K562 (cell line): ENCODE data around the gene ZNF74. TPM values are rescaled to one million over a fixed set of nuclear protein-coding genes. Genes with fewer than 3 reads are reported as not detected.
A peak's percentile ranks its signal among the peaks of the same experiment; 100 is the strongest.
"Not testable (repeated sequence)": the region's sequence is repeated elsewhere in the genome, so short reads cannot be mapped to it uniquely, and the experiment has no call there.

Experiments used
- ATAC-seq: fragments of 200-7000 bp; cut with Tn5 transposase; 3 replicates; pipeline ENCODE4 v1.9.1; 2020; ENCODE audit warnings: moderate library complexity
- BruUV-seq: library from RNA; stranded (reverse); fragments of 400-500 nt; replicated peaks from 2 replicates; lab custom pipeline; 2021; lab: Mats Ljungman, UMichigan
- CTCF ChIA-PET: fragments of 300-600 bp; formaldehyde crosslinking; extraction: SDS; loops from one replicate; lab custom pipeline; 2021; ENCODE audit warnings: low intra/inter-chr PET ratio; lab: Yijun Ruan, JAX
- POLR2A ChIA-PET: fragments of 300-600, 350-650 bp; sonication (Branson Sonifier 250); formaldehyde crosslinking; extraction: SDS; loops from one replicate; lab custom pipeline; 2021; ENCODE audit warnings: antibody characterized with exemption, inconsistent platforms; lab: Yijun Ruan, JAX
- DNase-seq, 4 experiments: peaks; one replicate each; pipeline versions ENCODE4 v3.0.0 to v3.0.0-alpha.2; 2011 to 2018; ENCODE audit warnings: low spot score in 3 of 4, mixed read lengths in 3 of 4; ENCODE audit errors: extremely low read depth in 1 of 4
- FAIRE-seq: peaks from 2 replicates; lab custom pipeline; 2011; peaks lifted over from hg19 to GRCh38; lab: Jason Lieb, UNC
- H2AFZ ChIP-seq: 2 replicates; pipeline ENCODE4 v1.6.0; 2011; ENCODE audit warnings: low read depth, low read length, control low read depth, inconsistent platforms
- H3K27ac ChIP-seq: fragments of 200-600 bp; 3 replicates; pipeline ENCODE4 v1.8.0; 2011; ENCODE audit warnings: low read depth, mild to moderate bottlenecking, control low read depth, inconsistent platforms, low read length, moderate library complexity, mixed read lengths; ENCODE audit errors: extremely low read depth
- H3K27me3 ChIP-seq, 2 experiments: fragments of 300-600 bp in 1 of 2; 2 replicates in 1 of 2; 3 replicates in 1 of 2; pipeline versions ENCODE4 v1.6.0 to v1.8.0; 2011; ENCODE audit warnings: inconsistent platforms in 2 of 2, low read length in 2 of 2, mild to moderate bottlenecking in 1 of 2, mixed read lengths in 1 of 2, moderate library complexity in 1 of 2; ENCODE audit not compliant: control insufficient read depth in 2 of 2, insufficient read depth in 2 of 2
- H3K36me3 ChIP-seq: fragments of 300-600 bp; 3 replicates; pipeline ENCODE4 v1.8.0; 2011; ENCODE audit warnings: mild to moderate bottlenecking, low read length, inconsistent platforms; ENCODE audit not compliant: control insufficient read depth, insufficient read depth
- H3K4me1 ChIP-seq, 2 experiments: fragments of 200-600 bp in 1 of 2; replicated peaks in 1 of 2; 2 replicates in 1 of 2; 3 replicates in 1 of 2; pipeline versions ENCODE4 v1.5.1 to v1.8.0; 2011; ENCODE audit warnings: inconsistent platforms in 2 of 2, low read length in 2 of 2, mild to moderate bottlenecking in 1 of 2, mixed read lengths in 1 of 2, moderate library complexity in 1 of 2; ENCODE audit not compliant: control insufficient read depth in 2 of 2, insufficient read depth in 2 of 2
- H3K4me2 ChIP-seq: 2 replicates; pipeline ENCODE4 v1.6.1; 2011; ENCODE audit warnings: low read length, control low read depth, inconsistent platforms, mixed read lengths; ENCODE audit not compliant: insufficient read depth
- H3K4me3 ChIP-seq: fragments of 200-600 bp; sonication (generic), shearing (Covaris generic); 2 replicates; pipeline ENCODE4 v1.5.1; 2016; ENCODE audit warnings: control low read depth, inconsistent platforms
- H3K79me2 ChIP-seq: fragments of 200-600 bp; 3 replicates; pipeline ENCODE4 v1.8.0; 2011; ENCODE audit warnings: low read length, inconsistent platforms; ENCODE audit not compliant: control insufficient read depth, insufficient read depth
- H3K9ac ChIP-seq, 2 experiments: 2 replicates each; pipeline versions ENCODE4 v1.6.0 to v1.6.1; 2011; ENCODE audit warnings: low read depth in 2 of 2, low read length in 2 of 2, control low read depth in 1 of 2, inconsistent platforms in 1 of 2, mild to moderate bottlenecking in 1 of 2, mixed read lengths in 1 of 2; ENCODE audit not compliant: insufficient read depth in 1 of 2
- H3K9me1 ChIP-seq: one replicate; pipeline ENCODE4 v1.6.0; 2011; ENCODE audit warnings: inconsistent platforms, mild to moderate bottlenecking, low read length, moderate library complexity; ENCODE audit not compliant: control insufficient read depth, insufficient read depth
- H3K9me3 ChIP-seq: replicated peaks from 2 replicates; pipeline ENCODE4 v1.5.1; 2011; ENCODE audit warnings: low read depth, low read length, inconsistent platforms; ENCODE audit not compliant: control insufficient read depth, insufficient read depth
- H4K20me1 ChIP-seq: replicated peaks from 2 replicates; pipeline ENCODE4 v1.6.1; 2011; ENCODE audit warnings: low read length, inconsistent platforms, mixed read lengths; ENCODE audit not compliant: control insufficient read depth, insufficient read depth
- BCOR ChIP-seq: fragments of 450-650 bp; IDR thresholded peaks from 2 replicates; pipeline ENCODE4 v1.6.1; 2016
- BHLHE40 ChIP-seq: IDR thresholded peaks from 2 replicates; pipeline ENCODE4 v1.6.1; 2011; ENCODE audit warnings: low read length, improper control_type of control experiment
- CXXC5 ChIP-seq: fragments of 250-450 bp; sonication (Bioruptor Pico); IDR thresholded peaks from 2 replicates; pipeline ENCODE4 v1.8.0; 2022; ENCODE audit warnings: inconsistent platforms, mild to moderate bottlenecking, moderate library complexity
- DPF2 ChIP-seq: fragments of 450-650 bp; IDR thresholded peaks from 2 replicates; pipeline ENCODE4 v1.6.1; 2016
- EHMT2 ChIP-seq: fragments of 450-650 bp; IDR thresholded peaks from 2 replicates; pipeline ENCODE4 v1.6.1; 2018; ENCODE audit warnings: antibody characterized with exemption
- HDAC2 ChIP-seq: fragments of 450-650 bp; IDR thresholded peaks from 2 replicates; pipeline ENCODE4 v1.6.1; 2016; ENCODE audit warnings: mild to moderate bottlenecking
- HLTF ChIP-seq: fragments of 450-650 bp; IDR thresholded peaks from 2 replicates; pipeline ENCODE4 v1.6.1; 2016
- JUN ChIP-seq, 2 experiments: sonication (generic) in 1 of 2; formaldehyde crosslinking in 1 of 2; IDR thresholded peaks; 2 replicates each; pipeline versions ENCODE4 v1.6.1 to v1.8.0; 2012 to 2022; ENCODE audit warnings: borderline replicate concordance in 2 of 2, mild to moderate bottlenecking in 2 of 2, improper control_type of control experiment in 1 of 2, low read depth in 1 of 2, low read length in 1 of 2, missing genetic modification reagents in 1 of 2
- JUND ChIP-seq, 2 experiments: IDR thresholded peaks; 2 replicates in 1 of 2; 3 replicates in 1 of 2; pipeline ENCODE4 v1.6.1; 2011; ENCODE audit warnings: borderline replicate concordance in 2 of 2, low read depth in 2 of 2, low read length in 2 of 2, improper control_type of control experiment in 1 of 2, missing biosample characterization in 1 of 2, missing genetic modification characterization in 1 of 2, missing genetic modification reagents in 1 of 2
- MYNN ChIP-seq, 2 experiments: sonication (generic); formaldehyde crosslinking in 1 of 2; IDR thresholded peaks; 2 replicates each; pipeline versions ENCODE4 v1.5.0 to v1.6.1; 2016 to 2020; ENCODE audit warnings: antibody characterized with exemption in 1 of 2, missing genetic modification reagents in 1 of 2
- NCOA4 ChIP-seq: fragments of 450-650 bp; IDR thresholded peaks from 2 replicates; pipeline ENCODE4 v1.6.1; 2018; ENCODE audit warnings: mild to moderate bottlenecking; ENCODE audit not compliant: partially characterized antibody
- NRF1 ChIP-seq, 2 experiments: fragments of 450-650 bp; IDR thresholded peaks in 1 of 2; conservative IDR thresholded peaks in 1 of 2; 2 replicates each; pipeline ENCODE4 v1.6.1; 2014; ENCODE audit warnings: mild to moderate bottlenecking in 2 of 2
- SMARCA5 ChIP-seq: fragments of 450-650 bp; IDR thresholded peaks from 2 replicates; pipeline ENCODE4 v1.6.1; 2016
- ZNF707 ChIP-seq: fragments of 250-450 bp; sonication (Bioruptor Pico); conservative IDR thresholded peaks from 2 replicates; pipeline ENCODE4 v1.8.0; 2022; ENCODE audit warnings: inconsistent platforms, mild to moderate bottlenecking, moderate library complexity
- WGBS: fragments of 100-300 bp; shearing (Covaris generic); methylation state at CpG from one replicate; pipeline ENCODE4 v1.1.6; 2016; ENCODE audit warnings: low coverage, mixed read lengths; ENCODE audit not compliant: insufficient coverage; ENCODE audit errors: missing lambda C conversion rate; 5-methylcytosine and 5-hydroxymethylcytosine counted together
- in situ Hi-C: fragments of 300-500 bp; cut with MboI; formaldehyde crosslinking; loops from 4 replicates; pipeline ENCODE4 v1.15.0; 2018; ENCODE audit warnings: inconsistent platforms, mixed read lengths
- intact Hi-C: fragments of 100-400 bp; cut with micrococcal nuclease; formaldehyde crosslinking; loops from 2 replicates; pipeline ENCODE4 v1.14.2; 2022
- polyA plus RNA-seq, 8 experiments: library from polyadenylated mRNA; depleted of rRNA in 4 of 8; stranded (reverse) in 5 of 8; unstranded in 3 of 8; fragments of >200 nt; fragmentation: Nextera tagmentation in 2 of 8; fragmentation: Illumina TruSeq in 1 of 8; extraction: Ambion mirVana in 2 of 8; extraction: Trizol in 1 of 8; gene quantifications; 2 replicates each; pipeline versions ENCODE4 v1.2.1 to v1.2.3, GENCODE V29; 2011 to 2014; ENCODE audit warnings: inconsistent platforms in 1 of 8, missing spikeins in 1 of 8
- total RNA-seq, 7 experiments: library from RNA; depleted of rRNA in 6 of 7; stranded (reverse); fragments of >200 nt in 6 of 7; fragmentation: Illumina TruSeq in 2 of 7; extraction: Trizol in 2 of 7; gene quantifications; 2 replicates each; pipeline versions ENCODE4 v1.2.1 to v1.2.3, GENCODE V29; 2011 to 2021; ENCODE audit warnings: low replicate concordance in 1 of 7
- TF ChIP-seq, protein P1 (sequence below): fragments of 250-450 bp; sonication (Bioruptor Pico); IDR thresholded peaks from 2 replicates; pipeline ENCODE4 v1.4.0; 2020; ENCODE audit warnings: borderline replicate concordance
- TF ChIP-seq, protein P2 (sequence below): fragments of 250-450 bp; sonication (Bioruptor Pico); IDR thresholded peaks from 2 replicates; pipeline ENCODE4 v1.8.0; 2021; ENCODE audit warnings: moderate library complexity, mild to moderate bottlenecking, inconsistent platforms
- TF ChIP-seq, protein P3 (sequence below): fragments of 450-650 bp; formaldehyde crosslinking; IDR thresholded peaks from 2 replicates; pipeline ENCODE4 v1.4.0; 2022; ENCODE audit warnings: missing genetic modification characterization

Gene ZNF74
- total and polyA plus RNA-seq, 9 of the 15 experiments (the other 6 are each of a cell fraction or from before 2014, with no cell fraction given), result 2.4 to 53.5 (median 31.5) TPM

DNA sequence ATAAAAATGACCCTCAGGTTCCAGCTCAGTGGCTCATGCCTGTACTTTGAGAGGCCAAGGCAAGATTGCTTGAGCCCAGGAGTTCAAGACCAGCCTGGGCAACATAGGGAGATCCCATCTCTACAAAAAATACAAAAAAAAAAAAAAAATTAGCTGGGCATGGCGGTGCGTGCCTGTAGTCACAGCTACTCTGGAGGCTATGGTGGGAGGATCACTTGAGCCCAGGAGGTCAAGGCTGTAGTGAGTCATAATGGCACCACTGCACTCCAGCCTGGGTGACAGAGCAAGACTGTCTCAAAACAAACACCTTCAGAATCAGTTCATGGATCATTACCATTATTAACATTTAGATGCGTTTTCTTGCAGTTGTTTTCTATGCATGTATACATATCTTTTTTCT, 15.4 kb downstream of the ZNF74 start:
- H3K9me3 ChIP-seq; H3K4me3 ChIP-seq; H3K4me1 ChIP-seq; H3K27me3 ChIP-seq; H3K4me2 ChIP-seq; H3K27ac ChIP-seq; H3K9me1 ChIP-seq; BruUV-seq; H3K79me2 ChIP-seq; H3K9ac ChIP-seq; H4K20me1 ChIP-seq; FAIRE-seq; H2AFZ ChIP-seq; intact Hi-C loops; TF ChIP-seq MYNN (CRISPR knock-in tag; IDR thresholded peaks at IDR 0.05); JUN (CRISPR knock-in tag; IDR thresholded peaks at IDR 0.05; ENCODE audit: borderline replicate concordance): not testable (repeated sequence)
- WGBS, result 44% methylated on average over 3 of the region's 3 CpGs
- POLR2A ChIA-PET, result interaction anchor here (0.6 to 8.9 kb wide), 5 partner anchors 15 to 677 kb away, joined by 3 to 84 read pairs (median 4); partner anchors contain the start of gene ZNF74
- CTCF ChIA-PET, result interaction anchor here (0.8 kb wide), 1 partner anchor 9 kb away, joined by 3 read pairs; no protein-coding TSS in a partner anchor
- ATAC-seq (0 out of 3 replicates have a peak, but pooled peaks have one; percentile 7), DNase-seq (peak in 1 of 4 experiments; percentile 51)
- peaks cover 30% of the 10 kb centered on the region; the same call in 2 of the 3 replicates for H3K36me3 ChIP-seq
- in situ Hi-C loops, result loop anchor here (25.0 kb wide), 2 partner anchors 278 to 1872 kb away; partner anchors contain the start of gene TMEM191B
- TF ChIP-seq HDAC2 (0 out of 2 replicates have a peak, but pooled peaks have one; percentile 42), MYNN (IDR thresholded peaks at IDR 0.05) (0 out of 2 replicates have a peak, but pooled peaks have one; percentile 21), NCOA4 (peak; percentile 75), SMARCA5 (peak; percentile 78; the same call in 1 of the 2 replicates), JUN (IDR thresholded peaks at IDR 0.05; ENCODE audit: borderline replicate concordance, low read depth, low read length) (peak; percentile 84; the same call in 1 of the 2 replicates), CXXC5 (CRISPR knock-in tag) (0 out of 2 replicates have a peak, but pooled peaks have one; percentile 19), EHMT2 (0 out of 2 replicates have a peak, but pooled peaks have one; percentile 55), ZNF707 (CRISPR knock-in tag) (peak; percentile 63; the same call in 1 of the 2 replicates), HLTF (peak; percentile 37; the same call in 1 of the 2 replicates), DPF2 (peak; percentile 83), NRF1 (conservative IDR thresholded peaks at IDR 0.05 in 1 of 2, IDR thresholded peaks at IDR 0.05 in 1 of 2) (0 out of 4 replicates have a peak, but pooled peaks of 1 of the 2 experiments have one; percentile 12), BCOR (peak; percentile 63; the same call in 1 of the 2 replicates), JUND (IDR thresholded peaks at IDR 0.05; ENCODE audit: borderline replicate concordance, low read depth, low read length) (peak; percentile 80; the same call in 1 of the 2 replicates), JUND (tag; IDR thresholded peaks at IDR 0.05; ENCODE audit: borderline replicate concordance, low read depth, low read length) (peak; percentile 64; the same call in 1 of the 3 replicates), BHLHE40 (0 out of 2 replicates have a peak, but pooled peaks have one; percentile 31)
- TF ChIP-seq, protein P1, sequence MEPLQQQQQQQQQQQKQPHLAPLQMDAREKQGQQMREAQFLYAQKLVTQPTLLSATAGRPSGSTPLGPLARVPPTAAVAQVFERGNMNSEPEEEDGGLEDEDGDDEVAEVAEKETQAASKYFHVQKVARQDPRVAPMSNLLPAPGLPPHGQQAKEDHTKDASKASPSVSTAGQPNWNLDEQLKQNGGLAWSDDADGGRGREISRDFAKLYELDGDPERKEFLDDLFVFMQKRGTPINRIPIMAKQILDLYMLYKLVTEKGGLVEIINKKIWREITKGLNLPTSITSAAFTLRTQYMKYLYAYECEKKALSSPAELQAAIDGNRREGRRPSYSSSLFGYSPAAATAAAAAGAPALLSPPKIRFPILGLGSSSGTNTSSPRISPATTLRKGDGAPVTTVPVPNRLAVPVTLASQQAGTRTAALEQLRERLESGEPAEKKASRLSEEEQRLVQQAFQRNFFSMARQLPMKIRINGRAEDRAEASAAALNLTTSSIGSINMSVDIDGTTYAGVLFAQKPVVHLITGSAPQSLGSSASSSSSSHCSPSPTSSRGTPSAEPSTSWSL (CRISPR knock-in tag), result 0 out of 2 replicates have a peak, but pooled peaks have one; percentile 49
- TF ChIP-seq, protein P2, sequence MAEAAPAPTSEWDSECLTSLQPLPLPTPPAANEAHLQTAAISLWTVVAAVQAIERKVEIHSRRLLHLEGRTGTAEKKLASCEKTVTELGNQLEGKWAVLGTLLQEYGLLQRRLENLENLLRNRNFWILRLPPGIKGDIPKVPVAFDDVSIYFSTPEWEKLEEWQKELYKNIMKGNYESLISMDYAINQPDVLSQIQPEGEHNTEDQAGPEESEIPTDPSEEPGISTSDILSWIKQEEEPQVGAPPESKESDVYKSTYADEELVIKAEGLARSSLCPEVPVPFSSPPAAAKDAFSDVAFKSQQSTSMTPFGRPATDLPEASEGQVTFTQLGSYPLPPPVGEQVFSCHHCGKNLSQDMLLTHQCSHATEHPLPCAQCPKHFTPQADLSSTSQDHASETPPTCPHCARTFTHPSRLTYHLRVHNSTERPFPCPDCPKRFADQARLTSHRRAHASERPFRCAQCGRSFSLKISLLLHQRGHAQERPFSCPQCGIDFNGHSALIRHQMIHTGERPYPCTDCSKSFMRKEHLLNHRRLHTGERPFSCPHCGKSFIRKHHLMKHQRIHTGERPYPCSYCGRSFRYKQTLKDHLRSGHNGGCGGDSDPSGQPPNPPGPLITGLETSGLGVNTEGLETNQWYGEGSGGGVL (CRISPR knock-in tag), result 0 out of 2 replicates have a peak, but pooled peaks have one; percentile 23
- TF ChIP-seq, protein P3, sequence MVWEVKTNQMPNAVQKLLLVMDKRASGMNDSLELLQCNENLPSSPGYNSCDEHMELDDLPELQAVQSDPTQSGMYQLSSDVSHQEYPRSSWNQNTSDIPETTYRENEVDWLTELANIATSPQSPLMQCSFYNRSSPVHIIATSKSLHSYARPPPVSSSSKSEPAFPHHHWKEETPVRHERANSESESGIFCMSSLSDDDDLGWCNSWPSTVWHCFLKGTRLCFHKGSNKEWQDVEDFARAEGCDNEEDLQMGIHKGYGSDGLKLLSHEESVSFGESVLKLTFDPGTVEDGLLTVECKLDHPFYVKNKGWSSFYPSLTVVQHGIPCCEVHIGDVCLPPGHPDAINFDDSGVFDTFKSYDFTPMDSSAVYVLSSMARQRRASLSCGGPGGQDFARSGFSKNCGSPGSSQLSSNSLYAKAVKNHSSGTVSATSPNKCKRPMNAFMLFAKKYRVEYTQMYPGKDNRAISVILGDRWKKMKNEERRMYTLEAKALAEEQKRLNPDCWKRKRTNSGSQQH (CRISPR knock-in tag), result 0 out of 2 replicates have a peak, but pooled peaks have one; percentile 13
